Keratinocyte (primary cell): ENCODE results near the gene ZP2.

ENCODE experiments used
- CTCF ChIP-seq, 3 experiments: IDR thresholded peaks in 1 of 3; conservative IDR thresholded peaks in 1 of 3; optimal IDR thresholded peaks in 1 of 3; 2 replicates in 2 of 3; 3 replicates in 1 of 3; pipeline versions ENCODE3 to v1.5.1; 2011; ENCODE audit warnings: low read length in 3 of 3, mild to moderate bottlenecking in 3 of 3, moderate library complexity in 2 of 3, control low read depth in 1 of 3, inconsistent platforms in 1 of 3; ENCODE audit not compliant: insufficient read depth in 2 of 3; ENCODE audit errors: extremely low read depth in 1 of 3
- EZH2 ChIP-seq: IDR thresholded peaks from one replicate; pipeline ENCODE4 v1.6.1; 2012; ENCODE audit warnings: inconsistent platforms, mild to moderate bottlenecking, low read length, moderate library complexity

GRCh38 chr16:21150375-21151001 lies 60.9 kb downstream of the ZP2 start, which contains the start of gene DNAH3:
- TF ChIP-seq CTCF (optimal IDR thresholded peaks at IDR 0.05 in 1 of 3, IDR thresholded peaks at IDR 0.05 in 1 of 3, conservative IDR thresholded peaks at IDR 0.05 in 1 of 3; ENCODE audit: extremely low read depth in 1 of 3, insufficient read depth in 2 of 3, low read length in 3 of 3), result no peak
- no peak for TF ChIP-seq EZH2
